Stimulated activated naive CD4-positive, alpha-beta T cell treated with Interleukin-2 at 50 U/mL for 16 hours (primary cell): ENCODE results near the gene WDR74.
A peak's percentile ranks its signal among the peaks of the same experiment; 100 is the strongest.
"Not testable (repeated sequence)": the region's sequence is repeated elsewhere in the genome, so short reads cannot be mapped to it uniquely, and the experiment has no call there.

Experiments used
- DNase-seq: peaks from one replicate; lab custom pipeline; 2025; lab: John Stamatoyannopoulos, UW

WDR74 gene

GRCh38 chr11:62860835-62861563, 21.6 kb upstream of the WDR74 start:
- no peak for DNase-seq

- DNase-seq, result not testable (repeated sequence)
Observed at GRCh38 chr11:62859281-62859703, 19.9 kb upstream of the WDR74 start.

- no peak for DNase-seq
Observed at GRCh38 chr11:62858201-62858600, 18.8 kb upstream of the WDR74 start.

- DNase-seq, result no peak
Observed at GRCh38 chr11:62857541-62857982, 18.2 kb upstream of the WDR74 start.

- no peak for DNase-seq
Observed at GRCh38 chr11:62856333-62856895, 17.0 kb upstream of the WDR74 start.

- peak; percentile 95 for DNase-seq
Observed at GRCh38 chr11:62855571-62856332, 16.4 kb upstream of the WDR74 start.

- no peak for DNase-seq
Observed at GRCh38 chr11:62854825-62855570, 15.6 kb upstream of the WDR74 start.

- DNase-seq, result no peak
Observed at GRCh38 chr11:62854013-62854824, 14.8 kb upstream of the WDR74 start.

- DNase-seq, result peak; percentile 19
Observed at GRCh38 chr11:62853279-62853965, 14.0 kb upstream of the WDR74 start.

- no peak for DNase-seq
Observed at GRCh38 chr11:62852523-62853188, 13.3 kb upstream of the WDR74 start.

GRCh38 chr11:62851807-62852522, 12.6 kb upstream of the WDR74 start:
- DNase-seq, result no peak

- peak; percentile 4 for DNase-seq
Observed at GRCh38 chr11:62850911-62851806, 11.8 kb upstream of the WDR74 start.

- no peak for DNase-seq
Observed at GRCh38 chr11:62847767-62848314, 8.5 kb upstream of the WDR74 start.

- DNase-seq, result no peak
Observed at GRCh38 chr11:62846177-62846576, 6.8 kb upstream of the WDR74 start.

- no peak for DNase-seq
Observed at GRCh38 chr11:62844154-62844553, 4.8 kb upstream of the WDR74 start.

- no peak for DNase-seq
Observed at GRCh38 chr11:62843466-62843865, 4.1 kb upstream of the WDR74 start.

- DNase-seq, result not testable (repeated sequence)
Observed at GRCh38 chr11:62842891-62843290, 3.5 kb upstream of the WDR74 start.

- DNase-seq, result peak; percentile 11
Observed at GRCh38 chr11:62842171-62842741, 2.9 kb upstream of the WDR74 start.
